HUES6 (cell line): ENCODE results near the gene MINDY4.

ENCODE experiments used
- H3K27ac ChIP-seq: 2 replicates; pipeline ENCODE4 v1.7.0; 2013; ENCODE audit warnings: low read depth, mild to moderate bottlenecking, low read length, inconsistent platforms
- H3K27me3 ChIP-seq: 2 replicates; pipeline ENCODE4 v1.6.1; 2013; ENCODE audit warnings: low read length; ENCODE audit not compliant: control insufficient read depth, insufficient read depth
- H3K36me3 ChIP-seq: 2 replicates; pipeline ENCODE4 v1.6.1; 2013; ENCODE audit warnings: low read length; ENCODE audit not compliant: control insufficient read depth, insufficient read depth
- H3K4me1 ChIP-seq: 2 replicates; pipeline ENCODE4 v1.6.1; 2013; ENCODE audit warnings: low read length; ENCODE audit not compliant: control insufficient read depth, insufficient read depth
- H3K4me3 ChIP-seq: 2 replicates; pipeline ENCODE4 v1.5.1; 2013; ENCODE audit warnings: low read depth, low read length
- H3K9ac ChIP-seq: one replicate; pipeline ENCODE4 v1.6.1; 2013; ENCODE audit warnings: mild to moderate bottlenecking, low read length
- H3K9me3 ChIP-seq: 2 replicates; pipeline ENCODE4 v1.6.1; 2013; ENCODE audit warnings: low read depth, low read length; ENCODE audit not compliant: control insufficient read depth, insufficient read depth

The MINDY4 gene

GRCh38 chr7:30899066-30899465 lies 127.8 kb downstream of the MINDY4 start:
- Histone ChIP-seq H3K4me3 (no peak overlapping the region), H3K4me1 (peaks cover 6% of the 10 kb centered on the region; the same call in 1 of the 2 replicates), H3K9me3 (no peaks in the 10 kb centered on the region), H3K27ac (no peak overlapping the region), H3K36me3 (no peaks in the 10 kb centered on the region), H3K27me3 (no peaks in the 10 kb centered on the region), H3K9ac (no peak overlapping the region)

GRCh38 chr7:30899630-30900029 lies 128.4 kb downstream of the MINDY4 start:
- H3K9me3 ChIP-seq, result no peaks in the 10 kb centered on the region
- H3K4me1 ChIP-seq, result peaks cover 6% of the 10 kb centered on the region; the same call in 1 of the 2 replicates
- H3K27me3 ChIP-seq, result no peaks in the 10 kb centered on the region
- no peak overlapping the region for H3K4me3 ChIP-seq
- no peak overlapping the region for H3K9ac ChIP-seq
- H3K27ac ChIP-seq, result no peak overlapping the region
- no peaks in the 10 kb centered on the region for H3K36me3 ChIP-seq

GRCh38 chr7:30900053-30900452 lies 128.8 kb downstream of the MINDY4 start:
- Histone ChIP-seq H3K27ac (no peak overlapping the region), H3K36me3 (no peaks in the 10 kb centered on the region), H3K9ac (no peak overlapping the region), H3K27me3 (no peaks in the 10 kb centered on the region), H3K4me1 (peaks cover 6% of the 10 kb centered on the region; the same call in 1 of the 2 replicates), H3K4me3 (no peak overlapping the region), H3K9me3 (no peaks in the 10 kb centered on the region)

DNA sequence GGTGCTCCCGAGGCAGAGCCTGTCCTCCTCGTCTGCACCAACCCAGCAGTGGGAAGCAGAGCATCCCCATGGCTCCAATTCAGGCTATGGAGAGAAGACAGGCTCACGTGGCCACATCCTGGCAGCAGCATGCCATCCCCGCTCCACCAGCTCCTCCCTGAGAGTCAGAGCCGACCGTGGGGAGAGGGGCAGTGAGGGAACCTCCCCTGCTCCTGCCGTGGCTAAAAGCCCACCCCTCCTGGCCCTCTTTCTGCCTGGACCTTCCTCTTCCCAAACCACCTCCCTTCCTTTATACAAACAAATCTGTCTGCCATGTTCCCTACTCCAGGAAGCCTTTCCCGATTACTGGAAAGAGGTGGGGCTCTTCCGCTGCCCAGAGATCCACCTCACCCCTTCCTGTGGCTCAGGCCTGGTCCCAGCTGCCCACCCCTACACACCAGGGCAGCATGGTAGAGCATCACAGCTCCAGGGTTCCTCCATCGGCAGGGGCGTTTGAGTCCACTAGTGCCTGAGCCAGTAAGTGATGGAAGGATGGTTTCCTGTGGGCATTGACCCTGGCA lies 129.7 kb downstream of the MINDY4 start:
- H3K27ac ChIP-seq, result no peak overlapping the region
- H3K36me3 ChIP-seq, result no peaks in the 10 kb centered on the region
- H3K27me3 ChIP-seq, result no peaks in the 10 kb centered on the region
- no peak overlapping the region for H3K4me3 ChIP-seq
- no peak overlapping the region for H3K9ac ChIP-seq
- H3K4me1 ChIP-seq, result peaks cover 3% of the 10 kb centered on the region; the same call in 1 of the 2 replicates
- no peaks in the 10 kb centered on the region for H3K9me3 ChIP-seq

DNA sequence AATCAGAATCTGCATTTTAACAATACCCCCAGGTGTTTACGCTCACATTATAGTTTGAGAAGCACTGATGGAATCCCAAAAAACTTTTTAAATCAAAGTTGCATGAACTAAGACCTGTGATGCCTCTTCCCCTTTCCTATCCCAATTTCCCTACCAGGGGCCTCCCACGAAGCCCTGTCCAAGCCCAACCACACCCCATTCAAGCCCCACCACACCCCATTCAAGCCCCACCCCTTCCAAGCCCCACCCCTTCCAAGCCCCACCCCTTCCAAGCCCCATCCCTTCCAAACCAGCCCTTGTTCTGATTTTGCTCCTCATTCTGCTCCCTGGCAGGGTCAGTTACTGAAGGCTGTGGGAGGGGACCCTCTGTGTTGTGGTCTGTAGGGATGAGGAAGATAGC lies 130.6 kb downstream of the MINDY4 start:
- Histone ChIP-seq H3K4me3 (no peak overlapping the region), H3K27me3 (no peaks in the 10 kb centered on the region), H3K9ac (no peak overlapping the region), H3K27ac (no peak overlapping the region), H3K9me3 (no peaks in the 10 kb centered on the region), H3K36me3 (no peaks in the 10 kb centered on the region), H3K4me1 (peaks cover 3% of the 10 kb centered on the region; the same call in 1 of the 2 replicates)

DNA sequence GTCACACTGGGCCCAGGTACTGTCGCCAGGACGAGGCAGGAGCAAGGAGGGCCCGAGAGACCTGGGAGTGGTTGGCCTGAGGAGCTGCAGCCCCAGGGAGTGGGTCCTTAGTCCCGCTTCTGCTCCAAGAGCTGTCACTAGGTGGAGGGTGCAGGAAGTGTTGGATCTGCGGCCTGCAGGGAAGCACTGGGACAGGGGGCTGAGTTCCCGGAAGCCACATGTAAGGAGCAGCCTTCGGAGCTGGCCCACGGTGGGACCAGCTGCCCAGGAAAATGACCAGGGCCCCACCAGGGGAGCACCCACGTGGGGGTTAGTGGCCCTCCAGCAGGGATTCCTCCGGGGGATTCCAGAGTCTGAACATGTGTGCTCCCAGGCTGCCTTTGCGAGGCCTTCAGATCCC lies 131.2 kb downstream of the MINDY4 start:
- H3K27me3 ChIP-seq, result no peaks in the 10 kb centered on the region
- H3K27ac ChIP-seq, result no peak overlapping the region

DNA sequence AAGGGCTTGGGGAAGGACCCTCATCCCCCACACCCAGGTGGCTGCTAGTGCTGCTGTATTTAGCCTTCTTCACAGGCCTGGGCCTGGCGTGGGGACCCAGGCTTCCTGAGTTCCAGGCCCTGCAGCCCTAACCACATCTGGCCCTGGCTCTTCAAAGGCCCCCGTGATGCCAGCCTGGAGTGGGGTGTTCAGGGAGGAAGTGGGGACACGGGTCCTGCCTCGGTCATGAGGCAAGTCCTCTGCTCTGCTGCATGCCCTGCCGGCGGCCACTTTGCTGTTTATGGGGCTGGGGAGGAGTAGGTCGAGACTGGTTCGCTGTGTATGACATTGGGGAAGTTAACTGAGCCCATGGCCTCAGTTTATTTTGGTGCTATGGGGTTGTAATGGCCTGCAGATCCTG lies 131.9 kb downstream of the MINDY4 start:
- Histone ChIP-seq H3K27me3 (no peaks in the 10 kb centered on the region), H3K27ac (no peak overlapping the region), H3K4me1 (peaks cover 3% of the 10 kb centered on the region; the same call in 1 of the 2 replicates), H3K9ac (no peak overlapping the region), H3K9me3 (no peaks in the 10 kb centered on the region), H3K4me3 (no peak overlapping the region), H3K36me3 (no peaks in the 10 kb centered on the region)

More for the DNA sequence above, 131.2 kb downstream of the MINDY4 start:
- H3K9me3 ChIP-seq, result no peaks in the 10 kb centered on the region
- no peak overlapping the region for H3K9ac ChIP-seq
- H3K4me3 ChIP-seq, result no peak overlapping the region
- H3K4me1 ChIP-seq, result peaks cover 3% of the 10 kb centered on the region; the same call in 1 of the 2 replicates
- no peaks in the 10 kb centered on the region for H3K36me3 ChIP-seq

GRCh38 chr7:30904561-30904960 lies 133.3 kb downstream of the MINDY4 start:
- no peaks in the 10 kb centered on the region for H3K9me3 ChIP-seq
- no peaks in the 10 kb centered on the region for H3K27me3 ChIP-seq
- H3K27ac ChIP-seq, result no peak overlapping the region
- H3K4me1 ChIP-seq, result peaks cover 3% of the 10 kb centered on the region; the same call in 1 of the 2 replicates
- no peak overlapping the region for H3K9ac ChIP-seq
- no peaks in the 10 kb centered on the region for H3K36me3 ChIP-seq
- H3K4me3 ChIP-seq, result no peak overlapping the region

DNA sequence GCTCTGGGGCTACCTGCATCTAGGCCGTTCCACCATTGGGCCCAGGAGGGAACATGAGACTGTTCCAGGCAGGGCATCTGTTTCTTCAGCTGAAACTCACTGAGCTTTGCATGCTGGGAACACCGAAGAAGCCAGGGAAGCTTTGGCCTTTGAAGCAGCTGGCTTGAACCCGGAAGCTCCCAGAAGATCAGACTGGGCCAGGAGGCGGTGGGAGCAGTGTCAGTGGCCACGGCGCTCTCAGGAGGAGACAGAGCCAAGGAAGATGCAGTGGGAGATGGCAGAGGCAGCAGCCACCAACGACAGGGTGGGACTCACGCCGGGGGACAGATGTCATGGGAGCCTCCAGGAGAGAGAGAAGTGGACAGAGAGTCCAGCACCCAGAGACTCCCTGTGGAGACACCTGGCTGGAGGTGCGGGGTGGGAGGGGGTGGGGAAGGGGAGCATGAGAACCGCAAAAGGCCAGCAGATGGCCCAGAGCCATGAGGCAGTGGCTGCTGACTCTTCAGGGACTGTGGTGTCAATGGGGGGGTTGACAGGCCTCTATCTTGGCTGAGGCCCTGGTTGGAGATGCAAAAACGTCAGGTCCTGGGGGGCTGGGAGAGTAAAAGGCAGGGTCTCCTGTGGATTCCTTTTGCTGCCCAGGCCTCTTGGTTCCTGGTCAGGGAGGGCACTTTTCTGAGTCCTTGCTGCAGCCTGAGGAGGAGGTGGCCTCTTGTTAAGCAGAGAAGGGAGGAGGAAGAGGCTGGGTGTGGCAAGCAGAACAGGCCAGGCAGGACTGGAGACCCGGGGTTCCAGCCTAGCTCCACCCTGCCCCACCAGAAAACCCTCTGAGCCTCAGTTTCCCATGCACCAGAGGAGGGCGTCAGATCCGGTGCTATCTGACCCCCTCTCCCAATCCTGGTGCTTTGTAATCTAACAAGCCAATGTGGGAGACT lies 134.1 kb downstream of the MINDY4 start:
- H3K36me3 ChIP-seq, result no peaks in the 10 kb centered on the region
- H3K9ac ChIP-seq, result no peak overlapping the region
- H3K27ac ChIP-seq, result no peak overlapping the region
- peaks cover 3% of the 10 kb centered on the region; the same call in 1 of the 2 replicates for H3K4me1 ChIP-seq
- H3K4me3 ChIP-seq, result no peak overlapping the region
- H3K9me3 ChIP-seq, result no peaks in the 10 kb centered on the region
- H3K27me3 ChIP-seq, result no peaks in the 10 kb centered on the region

DNA sequence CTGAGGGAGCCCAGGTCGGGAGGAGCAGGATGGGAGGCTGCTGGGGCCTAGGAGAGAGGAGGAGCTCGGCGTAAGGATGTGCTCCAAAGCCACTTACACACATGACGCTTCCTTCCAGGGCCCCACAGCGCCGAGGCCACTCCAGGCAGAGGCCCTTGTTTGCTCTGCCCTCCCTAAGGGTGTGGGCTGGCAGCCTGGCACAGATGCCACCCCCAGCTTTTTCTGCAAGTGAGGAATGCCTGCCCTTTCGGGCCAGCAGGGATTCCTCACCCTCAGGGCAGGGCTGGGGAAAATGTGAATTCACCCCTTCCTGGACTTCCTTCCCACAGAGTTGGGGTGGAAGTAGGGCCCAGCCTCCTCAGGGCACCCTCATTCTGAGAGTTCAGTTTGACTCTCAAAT lies 134.8 kb downstream of the MINDY4 start:
- no peaks in the 10 kb centered on the region for H3K36me3 ChIP-seq
- H3K4me1 ChIP-seq, result peaks cover 3% of the 10 kb centered on the region; the same call in 1 of the 2 replicates
- no peak overlapping the region for H3K27ac ChIP-seq
- no peaks in the 10 kb centered on the region for H3K9me3 ChIP-seq
- no peak overlapping the region for H3K9ac ChIP-seq
- no peaks in the 10 kb centered on the region for H3K27me3 ChIP-seq
- H3K4me3 ChIP-seq, result no peak overlapping the region
